Glutamatergic neuron (in vitro differentiated cells): Measurements from ENCODE around the gene GLDN. TPM values are rescaled to one million over a fixed set of nuclear protein-coding genes. Genes with fewer than 3 reads are reported as not detected.

Experiments used
- DNase-seq: peaks from one replicate; pipeline ENCODE4 v3.0.0; 2022
- H3K27ac Mint-ChIP-seq: one replicate; pipeline ENCODE4 v1.8.0; 2020; ENCODE audit warnings: mild to moderate bottlenecking, mixed read lengths, inconsistent platforms; ENCODE audit not compliant: unreplicated experiment
- H3K27me3 Mint-ChIP-seq: one replicate; pipeline ENCODE4 v1.8.0; 2020; ENCODE audit warnings: mild to moderate bottlenecking, moderate library complexity, mixed read lengths, inconsistent platforms; ENCODE audit not compliant: unreplicated experiment
- H3K36me3 Mint-ChIP-seq: one replicate; pipeline ENCODE4 v1.8.0; 2020; ENCODE audit warnings: mild to moderate bottlenecking, mixed read lengths, inconsistent platforms; ENCODE audit not compliant: unreplicated experiment
- H3K4me1 Mint-ChIP-seq: one replicate; pipeline ENCODE4 v1.8.0; 2020; ENCODE audit warnings: mild to moderate bottlenecking, low read depth, mixed read lengths, inconsistent platforms; ENCODE audit not compliant: unreplicated experiment
- H3K4me3 Mint-ChIP-seq: one replicate; pipeline ENCODE4 v1.8.0; 2020; ENCODE audit warnings: mild to moderate bottlenecking, mixed read lengths, inconsistent platforms; ENCODE audit not compliant: unreplicated experiment
- H3K9me3 Mint-ChIP-seq: one replicate; pipeline ENCODE4 v1.8.0; 2020; ENCODE audit warnings: mild to moderate bottlenecking, moderate library complexity, mixed read lengths, inconsistent platforms; ENCODE audit not compliant: unreplicated experiment
- CTCF ChIP-seq: fragments of 200-600 bp; sonication (generic); IDR thresholded peaks from one replicate; pipeline ENCODE4 v1.5.0; 2021; ENCODE audit not compliant: partially characterized antibody, unreplicated experiment
- total RNA-seq: library from RNA; stranded (reverse); fragmentation: NEBNext Ultra II Directional; extraction: Animal tissue kit (Norgen Biotek cat#: 25700); gene quantifications from one replicate; pipeline ENCODE4 v1.2.1, GENCODE V29; 2021; ENCODE audit not compliant: unreplicated experiment

GLDN gene
- total RNA-seq, 1 donor from 2014 or later, result 0.56 TPM

DNA sequence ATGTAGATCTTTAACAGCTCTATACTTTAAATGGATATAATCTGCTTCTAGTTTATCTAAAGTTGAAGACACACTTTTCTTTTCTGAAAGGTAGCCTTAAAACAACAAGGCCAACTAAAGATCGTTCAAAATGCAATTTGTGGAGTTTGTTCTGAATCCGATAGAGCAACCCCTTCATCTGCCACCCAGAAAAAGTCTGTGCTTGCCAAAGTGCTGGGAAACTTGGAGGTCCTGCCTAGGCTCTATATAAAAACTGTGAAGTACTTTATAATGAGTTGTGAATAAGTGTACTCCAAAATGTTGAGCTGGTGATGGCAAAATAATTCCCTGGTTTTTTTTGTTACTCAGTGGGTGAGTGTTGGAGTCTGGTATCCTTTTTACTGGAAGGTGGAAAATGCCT, 12.5 kb downstream of the GLDN start:
- Mint-ChIP-seq H3K27ac (no peak overlapping the region), H3K27me3 (no peaks in the 10 kb centered on the region), H3K4me1 (no peaks in the 10 kb centered on the region), H3K36me3 (peaks cover 6% of the 10 kb centered on the region), H3K9me3 (no peaks in the 10 kb centered on the region), H3K4me3 (no peak overlapping the region)
- DNase-seq, result no peak
- no peak for TF ChIP-seq CTCF

DNA sequence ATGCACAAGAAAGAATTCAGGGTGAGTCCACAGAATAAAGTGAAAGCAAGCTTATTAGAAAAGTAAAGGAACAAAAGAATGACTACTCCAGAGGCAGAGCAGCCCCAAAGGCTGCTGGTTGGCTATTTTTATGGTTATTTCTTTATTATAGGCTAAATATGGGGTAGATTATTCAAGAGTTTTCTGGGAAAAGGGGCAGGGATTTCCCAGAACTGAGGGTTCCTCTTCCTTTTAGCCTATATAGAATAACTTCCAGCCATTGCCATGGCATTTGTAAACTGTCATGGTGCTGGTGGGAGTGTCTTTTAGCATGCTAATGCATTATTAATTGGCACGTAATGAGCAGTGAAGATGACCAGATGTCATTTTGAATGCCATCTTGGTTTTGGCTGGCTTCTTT, 13.6 kb downstream of the GLDN start:
- Mint-ChIP-seq H3K36me3 (peaks cover 6% of the 10 kb centered on the region), H3K9me3 (no peaks in the 10 kb centered on the region), H3K27me3 (no peaks in the 10 kb centered on the region), H3K4me3 (no peak overlapping the region), H3K4me1 (no peaks in the 10 kb centered on the region), H3K27ac (no peak overlapping the region)
- no peak for TF ChIP-seq CTCF
- no peak for DNase-seq

GRCh38 chr15:51356147-51356546, 14.7 kb downstream of the GLDN start:
- Mint-ChIP-seq H3K27ac (no peak overlapping the region), H3K4me3 (no peak overlapping the region), H3K4me1 (no peaks in the 10 kb centered on the region), H3K36me3 (peaks cover 6% of the 10 kb centered on the region), H3K27me3 (no peaks in the 10 kb centered on the region), H3K9me3 (no peaks in the 10 kb centered on the region)
- no peak for DNase-seq
- no peak for TF ChIP-seq CTCF

DNA sequence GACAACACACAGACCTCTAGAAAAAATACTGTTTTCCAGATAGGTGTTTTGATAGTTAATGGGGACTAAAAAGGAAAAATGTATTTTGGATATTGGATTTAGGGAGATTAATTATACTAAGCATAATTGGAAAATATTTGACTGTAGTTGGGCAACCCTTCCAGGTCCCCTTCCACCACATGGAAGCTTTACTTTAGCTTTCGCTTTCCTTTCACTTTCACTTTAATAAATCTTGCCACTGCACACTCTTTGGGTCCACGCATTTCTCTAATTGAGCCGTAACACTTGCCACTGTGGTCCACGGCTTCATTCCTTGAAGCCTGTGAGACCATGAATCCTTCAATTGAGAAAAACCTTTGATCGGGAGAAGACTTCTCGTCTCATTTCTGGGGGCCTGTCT, 15.5 kb downstream of the GLDN start:
- no peak for DNase-seq
- no peaks in the 10 kb centered on the region for H3K27me3 Mint-ChIP-seq
- TF ChIP-seq CTCF, result no peak
- no peak overlapping the region for H3K4me3 Mint-ChIP-seq
- H3K4me1 Mint-ChIP-seq, result no peaks in the 10 kb centered on the region
- H3K27ac Mint-ChIP-seq, result no peak overlapping the region
- peaks cover 6% of the 10 kb centered on the region for H3K36me3 Mint-ChIP-seq
- H3K9me3 Mint-ChIP-seq, result no peaks in the 10 kb centered on the region

GRCh38 chr15:51359981-51360380, 18.5 kb downstream of the GLDN start:
- Mint-ChIP-seq H3K27me3 (no peaks in the 10 kb centered on the region), H3K36me3 (no peaks in the 10 kb centered on the region), H3K4me3 (no peak overlapping the region), H3K9me3 (peaks cover 2% of the 10 kb centered on the region), H3K4me1 (no peaks in the 10 kb centered on the region), H3K27ac (no peak overlapping the region)
- no peak for TF ChIP-seq CTCF
- no peak for DNase-seq
